Renal pelvis (tissue), 4 donors: ENCODE data around the gene ASB4. TPM values are rescaled to one million over a fixed set of nuclear protein-coding genes. Genes with fewer than 3 reads are reported as not detected.
"Not testable (repeated sequence)": the region's sequence is repeated elsewhere in the genome, so short reads cannot be mapped to it uniquely, and the experiment has no call there.

Source experiments
- DNase-seq: peaks from one replicate; pipeline ENCODE4 v3.0.0-alpha.2; 2013
- polyA plus RNA-seq, 3 donors: library from polyadenylated mRNA; unstranded; fragments of 120-200 nt; gene quantifications; one replicate each; pipeline ENCODE4 v1.2.1, GENCODE V29; 2013; ENCODE audit not compliant: insufficient read length in 3 of 3

ASB4 gene
- polyA plus RNA-seq, 3 donors, result 0.18 to 0.33 (median 0.26) TPM

DNA sequence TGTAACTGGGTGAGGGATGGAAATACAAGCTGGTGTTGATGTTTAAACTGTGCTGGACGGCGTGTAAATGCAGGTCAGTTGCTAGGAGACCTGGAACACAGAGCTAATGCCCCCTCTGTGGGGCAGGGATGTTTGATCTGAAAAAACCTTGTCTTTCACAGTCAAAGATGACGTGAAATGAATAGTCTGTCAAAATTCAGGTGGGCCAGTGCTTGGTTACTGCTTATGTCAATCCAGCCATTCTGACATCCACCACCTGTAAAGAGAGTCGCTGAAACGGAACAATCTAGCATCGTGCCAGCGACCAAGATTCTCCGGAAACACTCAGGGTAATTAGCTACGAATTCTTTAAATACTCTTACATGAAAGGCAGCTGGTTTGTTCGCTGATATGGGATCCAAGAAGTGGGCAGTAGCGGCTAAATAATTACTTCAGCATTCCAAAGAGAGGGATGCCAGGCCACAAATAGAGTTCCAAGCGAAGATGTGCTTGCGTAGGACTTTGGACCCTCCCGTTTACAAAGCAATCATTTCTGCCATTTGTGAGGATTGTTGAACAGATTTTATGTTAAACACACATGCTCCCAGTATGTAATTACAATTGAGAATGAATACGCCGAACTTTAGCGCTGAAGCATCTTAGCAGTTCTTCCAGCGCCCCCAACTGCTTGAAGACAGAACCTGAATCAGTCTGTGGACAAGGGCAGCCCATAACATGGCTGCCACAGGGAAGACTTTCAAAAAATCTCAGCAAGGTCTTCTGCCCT is 7.3 kb upstream of the ASB4 start:
- DNase-seq, result no peak

DNA sequence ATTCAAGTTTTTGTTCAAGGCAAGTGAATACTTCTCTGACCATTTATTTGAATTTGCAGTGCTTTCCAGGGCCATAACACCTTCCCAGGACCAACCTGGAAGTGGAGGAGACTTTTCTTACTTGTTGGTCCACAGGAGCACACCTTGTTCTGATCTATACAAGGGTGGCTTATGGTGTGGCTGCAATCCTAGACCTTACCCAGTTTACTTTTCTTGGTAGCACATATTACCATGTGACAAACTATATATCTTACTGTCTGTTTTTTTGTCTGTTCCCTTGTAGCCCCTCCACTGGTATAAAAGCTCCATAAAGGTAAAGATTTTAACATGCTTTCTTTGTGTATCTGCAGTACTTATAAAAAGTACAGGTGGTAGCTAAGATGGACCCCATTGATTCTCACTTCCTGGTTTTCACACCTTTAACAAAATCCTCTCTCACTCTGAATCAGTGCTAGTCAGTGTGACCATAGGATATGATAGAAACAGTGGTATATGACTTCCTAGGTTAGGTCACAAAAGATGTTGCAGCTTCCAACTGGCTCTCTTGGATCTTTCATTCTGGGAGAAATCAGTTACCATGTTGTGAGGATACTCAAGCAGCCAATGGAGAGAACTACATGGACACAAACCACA is 5.6 kb upstream of the ASB4 start:
- DNase-seq, result no peak

DNA sequence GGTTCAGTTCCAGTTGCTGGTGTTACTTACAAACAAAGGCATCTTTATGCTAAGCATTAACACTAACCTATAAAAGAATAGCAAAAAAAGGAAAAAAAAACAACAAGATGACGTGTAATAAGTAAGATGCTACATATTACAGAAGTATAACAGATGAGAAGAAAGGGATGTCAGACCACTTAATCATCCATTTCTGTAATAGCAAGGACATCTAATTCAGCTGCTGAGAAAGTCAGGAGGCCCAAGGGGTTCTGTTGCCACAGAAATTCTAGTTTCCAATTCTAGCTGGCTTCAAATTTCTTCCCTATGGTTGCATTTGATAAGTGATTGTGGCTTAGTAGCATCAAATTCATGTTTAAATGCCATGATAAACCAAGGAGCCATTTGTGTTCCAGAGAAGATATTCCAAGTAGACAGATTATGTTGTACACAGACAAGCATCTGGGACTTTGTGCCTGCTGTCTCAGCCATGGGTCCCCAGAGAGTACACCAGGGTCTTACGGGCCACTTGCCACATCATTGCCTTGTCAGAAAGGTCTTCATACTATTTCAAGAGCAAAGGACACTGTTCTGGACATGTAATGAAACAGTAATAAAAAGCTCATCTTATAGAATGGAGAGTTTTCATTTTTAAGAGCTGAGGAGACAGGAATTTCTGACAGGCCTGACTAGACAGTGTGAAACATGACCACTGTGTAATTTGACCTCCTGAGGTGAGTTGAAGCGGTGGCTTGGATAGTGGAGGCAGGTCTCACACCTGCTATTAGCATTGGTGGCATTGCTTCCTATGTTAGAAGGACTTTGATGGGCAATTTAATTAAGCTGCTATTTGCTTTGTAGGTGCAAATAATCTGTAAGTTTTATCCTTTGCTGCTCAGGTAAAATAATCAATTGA is 4.2 kb upstream of the ASB4 start:
- DNase-seq, result no peak

DNA sequence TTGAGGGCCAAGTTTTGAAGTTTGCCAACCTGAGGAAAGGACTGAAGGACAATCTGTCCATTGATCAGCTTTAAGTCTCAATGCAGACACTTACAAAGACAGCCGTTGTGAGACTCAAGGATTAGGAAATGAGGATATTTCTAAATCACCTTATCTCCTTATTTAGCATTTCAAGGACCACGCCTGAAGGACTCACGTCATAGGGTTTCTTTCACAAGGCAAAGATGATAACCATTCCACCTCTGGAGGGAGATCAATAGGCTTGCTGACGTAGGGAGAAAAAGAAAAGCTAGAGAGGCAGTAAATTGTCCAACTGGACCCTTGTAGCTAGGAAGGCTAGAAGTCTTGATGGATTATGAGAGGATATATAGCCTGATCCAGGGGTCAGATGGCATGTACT is 3.3 kb upstream of the ASB4 start:
- no peak for DNase-seq

DNA sequence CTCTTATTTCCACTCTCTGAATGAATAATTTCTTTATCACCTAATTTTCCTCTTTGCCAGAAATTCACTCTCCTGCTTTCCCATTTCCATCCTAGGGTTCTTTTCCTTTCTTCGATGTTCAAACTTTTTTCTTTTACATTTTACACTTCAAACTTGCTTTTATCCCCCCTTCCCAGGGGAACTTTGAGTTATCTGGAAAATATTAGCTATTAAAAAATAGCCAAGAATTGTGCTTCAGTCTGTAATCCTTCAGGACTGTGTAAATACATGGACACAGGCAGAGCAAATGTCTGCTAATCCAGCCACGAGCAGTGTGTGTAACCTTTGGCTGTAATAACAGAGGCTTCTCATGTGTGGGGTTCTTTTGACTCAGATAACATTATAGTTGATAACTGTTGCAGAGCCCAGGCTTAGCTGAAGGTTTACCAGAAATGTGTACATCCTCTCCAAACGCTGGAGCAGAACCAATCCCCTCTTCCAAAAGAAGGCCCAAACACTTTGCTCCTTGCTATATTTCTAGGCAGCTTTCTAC is 4.6 kb downstream of the ASB4 start:
- DNase-seq, result no peak

DNA sequence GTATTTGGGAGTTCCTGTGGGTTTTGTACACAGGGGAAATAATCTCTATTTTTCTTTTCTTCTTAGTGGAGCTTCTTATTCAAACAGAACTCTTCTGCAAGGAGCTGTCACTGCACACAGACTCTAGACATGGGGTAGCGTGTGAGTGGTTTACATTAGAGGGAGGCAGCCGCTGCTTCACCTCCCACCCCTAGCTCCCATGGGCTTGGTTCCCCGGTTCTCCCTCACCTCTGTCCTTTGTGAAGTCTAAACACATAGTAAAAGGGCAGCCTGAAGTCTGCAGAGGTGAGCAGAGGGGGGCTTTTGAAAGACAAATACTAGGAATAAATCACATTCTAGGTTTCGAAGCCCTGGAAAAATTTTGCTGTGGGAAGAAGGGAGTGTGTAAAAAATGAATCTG is 5.5 kb downstream of the ASB4 start:
- DNase-seq, result no peak

DNA sequence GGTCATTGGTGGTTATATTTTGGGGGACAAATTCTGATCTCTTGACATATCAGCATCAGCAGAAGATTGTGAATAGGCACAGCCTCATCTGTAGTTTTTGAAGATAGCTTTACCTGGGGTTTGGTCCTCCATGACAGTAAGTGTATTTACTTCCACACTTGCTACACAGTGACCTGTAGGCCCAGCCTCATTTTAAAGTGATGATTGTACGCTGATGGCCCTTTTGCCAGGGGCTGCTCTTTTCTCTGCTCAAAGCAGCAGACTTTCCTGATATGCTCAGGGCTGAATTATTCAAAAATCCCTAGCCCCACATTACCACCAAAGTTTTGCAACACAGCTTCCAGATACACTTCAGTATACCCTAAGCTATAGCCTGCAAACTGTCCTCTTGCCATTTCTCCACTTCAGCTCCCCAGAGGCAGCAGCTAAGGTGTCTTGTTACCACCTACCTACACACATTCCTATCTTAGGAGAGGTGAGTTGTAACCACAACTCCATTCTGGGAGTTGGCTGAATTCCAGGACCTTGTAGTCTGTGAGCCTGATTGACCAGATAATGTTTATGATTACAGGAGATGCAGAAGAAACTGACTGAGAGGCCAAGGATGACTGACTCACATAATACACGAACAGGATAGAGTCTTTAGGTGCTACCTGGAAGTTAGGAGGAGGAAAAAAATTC is 6.0 kb downstream of the ASB4 start:
- DNase-seq, result peak; percentile 69

DNA sequence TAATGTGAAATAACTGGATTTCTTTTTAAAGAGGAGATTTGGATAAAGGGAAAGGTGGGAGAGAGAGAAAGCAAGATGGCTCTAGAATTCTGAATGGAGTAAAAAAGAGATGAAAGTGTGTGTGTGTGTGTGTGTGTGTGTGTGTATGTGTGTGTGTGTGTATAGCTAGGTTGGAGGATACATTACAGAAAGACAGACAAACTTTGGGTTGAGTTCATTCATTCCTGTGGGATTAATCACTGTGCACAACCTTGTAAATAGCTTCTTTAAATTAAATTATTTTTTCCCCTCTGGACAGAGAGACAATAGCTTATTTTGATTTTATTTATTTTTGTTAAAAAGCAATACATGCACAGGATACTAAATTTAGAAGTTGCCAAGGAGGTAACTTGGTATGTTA is 7.5 kb downstream of the ASB4 start:
- DNase-seq, result no peak

DNA sequence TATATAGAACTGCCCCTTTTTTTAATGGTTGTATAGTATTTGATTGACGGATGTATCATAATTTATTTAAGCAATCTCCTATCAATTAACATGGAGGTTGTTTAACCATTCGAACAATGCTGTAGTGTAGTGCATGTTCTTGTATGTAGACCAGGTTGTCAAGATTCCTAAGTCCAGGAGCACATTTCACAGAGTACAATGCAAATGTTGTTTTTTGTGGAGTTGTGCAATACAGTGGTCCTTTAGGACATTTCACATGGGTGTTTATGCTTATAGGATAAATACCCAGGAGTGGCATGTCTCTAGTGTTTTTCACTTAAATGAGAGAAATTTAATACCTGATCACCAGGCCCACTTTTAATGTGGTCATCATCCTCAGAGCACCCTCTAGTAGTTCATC is 8.1 kb downstream of the ASB4 start:
- no peak for DNase-seq

DNA sequence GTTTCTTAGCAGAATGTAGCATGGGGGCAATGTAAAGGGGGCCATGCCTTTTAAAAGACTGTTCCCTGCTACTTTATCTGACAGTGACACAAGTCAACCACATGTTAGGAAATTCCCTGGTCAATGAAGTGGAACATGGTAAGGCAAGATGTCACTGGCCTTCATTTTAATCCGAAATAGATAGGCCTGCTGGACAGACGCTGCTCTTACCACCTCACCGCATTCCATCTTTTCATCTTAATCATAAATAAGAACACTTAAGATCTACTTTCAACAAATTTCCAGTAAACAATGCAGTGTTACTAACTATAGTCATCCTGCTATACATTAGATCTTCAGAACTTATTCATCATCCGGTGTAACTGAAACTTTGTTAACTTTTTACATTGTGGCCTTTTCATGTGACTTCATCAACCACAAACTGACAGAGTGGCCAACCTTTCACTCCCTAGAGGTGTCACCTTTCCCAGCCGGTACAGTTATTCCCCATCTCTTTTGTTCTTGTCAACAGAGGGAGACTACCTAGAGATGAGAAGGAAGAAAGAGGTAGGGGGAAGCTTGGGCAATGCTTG is 15.6 kb downstream of the ASB4 start:
- peak; percentile 77 for DNase-seq

DNA sequence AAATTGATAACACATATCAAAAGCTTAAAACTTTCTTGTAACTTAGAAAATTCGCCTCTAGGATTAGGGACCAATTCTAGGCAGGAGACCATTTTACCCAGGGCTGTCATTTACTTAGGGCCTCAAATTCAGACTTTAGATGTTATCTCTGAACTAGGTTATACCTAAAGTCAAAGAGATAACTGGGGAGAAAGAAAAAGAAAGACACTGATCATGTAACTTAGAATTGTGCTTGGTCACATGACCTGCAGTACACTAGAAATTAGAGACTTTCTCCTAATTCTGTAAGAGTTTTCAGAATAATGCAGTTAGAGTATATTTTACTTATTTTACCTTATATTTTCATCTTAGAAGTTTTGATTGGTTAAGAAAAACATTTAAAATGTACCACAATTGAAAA is 16.7 kb downstream of the ASB4 start:
- DNase-seq, result no peak

DNA sequence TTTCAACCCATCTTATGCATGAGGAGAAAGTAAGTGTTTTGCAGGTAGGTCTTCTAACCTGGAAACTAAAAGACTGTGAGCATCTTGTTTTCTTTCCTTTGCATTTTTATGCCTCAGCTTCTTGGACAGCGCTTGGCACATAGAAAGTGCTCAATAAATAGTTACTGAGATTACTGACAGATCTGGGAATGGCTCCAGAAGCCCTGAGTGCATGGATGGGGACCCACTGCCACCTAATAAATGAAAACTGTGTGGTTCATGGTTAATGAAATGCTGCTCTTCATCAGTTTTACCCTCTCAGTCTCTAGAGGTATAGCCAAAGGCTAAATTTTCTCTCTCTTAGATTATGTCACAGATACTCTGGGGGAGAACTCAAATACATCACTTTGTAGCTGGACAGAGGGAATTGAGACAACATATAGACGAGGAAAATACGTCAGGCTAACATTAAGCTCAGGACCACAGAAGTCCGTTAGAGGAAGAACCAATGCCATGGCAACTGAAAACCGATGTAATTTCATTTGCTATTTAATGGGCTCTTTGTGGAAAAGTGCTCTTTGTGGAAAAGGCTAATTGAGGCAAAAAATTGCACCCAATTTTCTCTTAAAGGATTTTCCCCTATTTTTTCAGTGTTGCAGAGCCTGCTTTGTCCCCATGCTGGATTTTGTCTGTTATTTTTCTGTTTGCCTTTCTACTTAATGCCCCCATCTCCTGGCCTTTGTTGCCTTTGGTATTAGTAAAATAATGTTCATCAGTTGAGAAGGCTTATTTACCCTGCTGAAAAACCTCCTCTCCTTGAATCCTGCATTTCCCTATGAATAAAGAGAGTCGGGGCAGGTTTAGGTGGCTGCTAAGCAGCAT is 17.8 kb downstream of the ASB4 start:
- DNase-seq, result no peak

DNA sequence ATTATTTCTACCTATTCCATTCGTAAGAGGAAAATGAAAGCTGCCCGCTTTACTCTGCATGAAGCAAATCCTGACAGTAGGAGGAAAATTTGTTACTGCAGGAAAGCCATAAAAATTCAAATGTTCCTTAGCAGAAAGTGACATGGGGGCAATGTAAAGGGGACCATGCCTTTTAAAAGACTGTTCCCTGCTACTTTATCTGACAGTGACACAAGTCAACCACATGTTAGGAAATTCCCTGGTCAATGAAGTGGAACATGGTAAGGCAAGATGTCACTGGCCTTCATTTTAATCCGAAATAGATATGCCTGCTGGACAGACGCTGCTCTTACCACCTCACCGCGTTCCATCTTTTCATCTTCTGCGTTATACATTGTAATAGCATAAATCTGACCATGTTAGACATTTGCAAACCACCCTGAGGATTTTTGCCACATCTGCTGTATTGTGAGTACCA is 18.4 kb downstream of the ASB4 start:
- not testable (repeated sequence) for DNase-seq

DNA sequence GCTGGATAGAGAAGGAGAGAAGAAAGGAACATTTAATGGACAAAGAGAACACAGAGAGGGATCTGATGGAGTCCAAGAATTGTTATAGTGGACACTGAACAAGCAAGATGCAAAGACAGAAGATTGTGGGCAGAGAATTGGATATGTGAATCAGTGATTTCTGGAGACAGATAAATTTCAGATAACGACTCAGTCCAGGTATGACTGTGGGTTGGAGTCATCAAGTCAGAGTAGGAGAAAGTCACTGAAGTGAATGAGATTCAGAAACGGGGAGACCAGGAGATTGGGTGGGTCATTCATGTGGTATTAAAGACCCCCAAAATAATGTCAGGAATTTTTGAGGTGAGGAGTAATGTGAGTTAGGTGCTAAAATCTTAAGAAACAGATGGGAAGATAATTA is 23.0 kb downstream of the ASB4 start:
- no peak for DNase-seq

DNA sequence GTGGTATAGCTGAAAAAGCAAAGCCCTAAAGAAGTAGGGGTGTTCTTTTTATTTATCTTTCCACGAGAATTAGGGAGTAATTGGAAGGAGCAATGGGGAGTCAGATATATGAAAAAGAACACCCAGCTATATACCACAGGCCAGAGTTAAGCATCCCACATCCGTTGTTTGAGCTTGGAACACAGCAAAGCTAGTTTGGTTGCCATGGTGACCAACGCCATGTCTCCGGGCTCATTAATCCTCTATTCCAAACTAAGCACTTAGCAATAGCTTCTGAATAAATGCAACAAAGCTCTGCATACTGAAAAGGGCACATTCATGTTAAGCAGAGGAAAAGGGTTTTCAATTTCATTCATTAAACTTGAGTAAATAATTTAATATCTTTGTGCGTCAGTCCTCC is 23.5 kb downstream of the ASB4 start:
- DNase-seq, result peak; percentile 93

DNA sequence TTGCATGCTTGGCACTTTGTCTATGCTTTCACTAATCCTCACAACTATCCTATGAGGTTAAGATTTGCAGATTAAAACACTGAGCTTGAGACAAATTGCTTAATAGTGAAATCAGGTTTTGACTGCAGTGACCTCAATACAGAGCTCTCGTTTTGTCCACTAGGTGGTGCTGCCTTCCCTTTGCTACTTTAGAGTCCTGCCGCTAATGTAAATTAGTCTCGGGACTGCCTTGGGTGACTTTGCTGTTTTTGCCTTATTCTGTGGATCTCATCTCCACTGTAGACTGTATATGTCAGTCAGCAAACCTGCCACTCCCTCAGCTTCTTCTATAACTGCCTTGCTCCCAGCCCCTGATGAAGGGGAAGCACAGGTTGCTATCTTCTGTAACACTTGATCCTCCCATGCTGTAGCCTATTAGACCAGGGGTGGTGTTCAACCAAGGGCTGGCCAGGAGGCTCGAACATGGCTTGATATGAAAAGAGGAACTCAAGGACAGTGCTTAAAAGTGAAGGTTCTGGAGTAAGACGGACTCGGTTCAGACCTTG is 26.0 kb downstream of the ASB4 start:
- peak; percentile 76 for DNase-seq

DNA sequence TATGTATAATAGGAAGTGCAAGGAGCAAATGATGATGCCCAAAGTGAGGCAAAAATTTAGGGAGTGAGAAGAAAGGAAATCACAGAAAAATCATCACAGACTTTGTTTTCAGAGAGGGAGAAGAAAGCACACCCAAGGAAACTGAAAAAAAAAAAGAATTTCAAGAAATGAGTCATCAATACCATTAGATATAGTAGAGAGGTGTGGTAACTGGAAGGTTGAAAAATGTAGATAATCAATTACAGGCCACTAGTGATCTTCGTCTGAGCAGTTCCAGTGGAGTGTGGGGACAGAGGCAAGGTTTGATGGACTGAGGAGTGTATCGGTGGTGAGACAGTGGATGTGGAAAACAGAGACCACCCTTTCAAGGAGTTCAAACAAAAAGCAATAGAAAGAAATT is 31.7 kb downstream of the ASB4 start:
- DNase-seq, result no peak

DNA sequence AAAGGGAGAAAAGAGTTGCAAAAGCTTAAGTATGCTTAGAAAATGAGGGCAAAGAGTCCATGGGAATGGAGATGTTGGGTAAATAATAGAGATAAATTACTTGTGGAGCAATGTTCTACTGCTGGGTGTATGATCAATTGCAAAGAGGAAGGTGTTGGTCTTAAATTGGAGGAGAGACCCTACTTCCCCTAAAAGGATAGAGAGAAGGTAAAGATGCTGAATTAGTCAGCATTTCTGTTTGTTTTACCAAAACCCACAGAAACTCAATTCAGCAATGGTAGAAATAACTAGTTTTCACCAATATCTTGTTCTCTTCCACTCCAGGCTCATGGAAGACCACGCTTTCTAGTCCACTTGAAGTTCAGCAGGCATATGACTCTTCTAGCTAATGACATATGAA is 32.1 kb downstream of the ASB4 start:
- no peak for DNase-seq

DNA sequence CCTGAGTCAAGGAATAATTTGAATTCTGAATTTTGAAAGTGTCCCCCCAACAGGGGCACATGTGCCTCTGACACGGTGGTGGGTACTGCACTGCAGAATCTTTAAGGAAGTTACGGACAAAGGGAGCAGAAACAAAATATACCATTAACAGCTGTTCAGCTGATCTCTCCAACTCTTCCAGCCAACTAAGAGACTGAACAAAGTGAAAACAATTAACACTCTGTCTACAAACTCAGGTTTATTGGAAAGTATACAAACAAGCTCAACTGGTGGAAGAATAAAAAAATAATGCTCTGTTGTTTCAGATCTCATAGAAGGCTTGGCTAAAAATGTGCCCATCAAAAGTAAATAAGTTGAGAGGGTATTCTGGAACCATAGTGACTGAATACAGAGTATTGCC is 34.4 kb downstream of the ASB4 start:
- DNase-seq, result no peak

DNA sequence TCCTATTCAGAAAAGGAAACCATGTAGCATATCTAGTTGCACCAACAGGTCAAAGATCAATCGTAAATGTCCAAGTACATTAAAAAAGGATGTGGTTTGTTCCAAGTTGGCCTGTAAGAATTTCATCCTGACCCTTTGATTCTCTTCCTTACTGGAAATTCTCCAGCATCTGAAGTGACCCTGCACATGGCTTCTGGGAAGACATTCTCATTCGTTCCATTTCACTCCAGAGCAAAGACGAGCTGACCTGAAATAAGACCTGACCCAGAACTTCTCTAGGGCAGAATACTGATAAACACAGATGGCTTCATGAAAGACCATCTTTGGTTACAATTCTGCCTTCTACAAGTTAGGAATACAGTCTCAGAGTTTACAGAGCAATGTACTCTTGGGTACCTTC is 39.8 kb downstream of the ASB4 start:
- no peak for DNase-seq
